H1 (cell line): ENCODE data around the gene PANX3. TPM values are rescaled to one million over a fixed set of nuclear protein-coding genes. Genes with fewer than 3 reads are reported as not detected.

Experiments
- CTCF ChIA-PET: fragments of 300-600 bp; sonication (Branson Sonifier 250); formaldehyde crosslinking; loops from one replicate; lab custom pipeline; 2021; ENCODE audit not compliant: partially characterized antibody; lab: Charles Lee
- POLR2A ChIA-PET: fragments of 300-600 bp; sonication (Branson Sonifier 250); formaldehyde crosslinking; loops from one replicate; lab custom pipeline; 2021; ENCODE audit warnings: inconsistent platforms; ENCODE audit not compliant: partially characterized antibody; lab: Charles Lee
- DNase-seq, 2 experiments: peaks; one replicate each; pipeline versions ENCODE4 v3.0.0 to v3.0.0-alpha.2; 2010 to 2022; ENCODE audit warnings: low spot score in 2 of 2, low read depth in 1 of 2, mixed read lengths in 1 of 2
- FAIRE-seq: peaks from 2 replicates; lab custom pipeline; 2011; peaks lifted over from hg19 to GRCh38; lab: Jason Lieb, UNC
- H2AFZ ChIP-seq: 2 replicates; pipeline ENCODE4 v1.8.1; 2012; ENCODE audit warnings: low read length, inconsistent platforms
- H2AK5ac ChIP-seq: 2 replicates; pipeline ENCODE4 v1.6.1; 2013; ENCODE audit warnings: low read depth, low read length
- H2BK120ac ChIP-seq: replicated peaks from 2 replicates; pipeline ENCODE3; 2013; ENCODE audit warnings: low read depth, low read length, inconsistent platforms
- H2BK12ac ChIP-seq: 2 replicates; pipeline ENCODE4 v1.6.1; 2013; ENCODE audit warnings: low read depth, low read length
- H2BK15ac ChIP-seq: 2 replicates; pipeline ENCODE4 v1.6.1; 2013; ENCODE audit warnings: low read length
- H2BK20ac ChIP-seq: 2 replicates; pipeline ENCODE4 v1.6.1; 2013; ENCODE audit warnings: low read length
- H2BK5ac ChIP-seq: 2 replicates; pipeline ENCODE4 v1.6.1; 2013; ENCODE audit warnings: low read depth, low read length
- H3K14ac ChIP-seq: 2 replicates; pipeline ENCODE4 v1.6.1; 2013; ENCODE audit warnings: inconsistent platforms; ENCODE audit not compliant: insufficient read length
- H3K18ac ChIP-seq: 2 replicates; pipeline ENCODE4 v1.6.1; 2013; ENCODE audit warnings: low read length; ENCODE audit errors: extremely low read depth
- H3K23ac ChIP-seq: 2 replicates; pipeline ENCODE4 v1.6.1; 2013; ENCODE audit warnings: inconsistent platforms; ENCODE audit not compliant: insufficient read length
- H3K23me2 ChIP-seq: 2 replicates; pipeline ENCODE4 v1.6.1; 2013; ENCODE audit warnings: low read depth, low read length
- H3K27ac ChIP-seq: 2 replicates; pipeline ENCODE4 v1.6.1; 2011; ENCODE audit warnings: low read depth, low read length, inconsistent platforms
- H3K27me3 ChIP-seq, 4 experiments: replicated peaks in 1 of 4; 1 replicate in 1 of 4; 2 replicates in 3 of 4; pipeline versions ENCODE4 v1.6.1 to v1.8.1; 2011 to 2013; ENCODE audit warnings: low read length in 3 of 4, mild to moderate bottlenecking in 3 of 4, inconsistent platforms in 2 of 4, mixed read lengths in 2 of 4, moderate library complexity in 1 of 4; ENCODE audit not compliant: control insufficient read depth in 3 of 4, insufficient read depth in 3 of 4; ENCODE audit errors: extremely low read depth in 1 of 4
- H3K36me3 ChIP-seq, 4 experiments: 2 replicates each; pipeline versions ENCODE4 v1.6.1 to v1.8.1; 2011 to 2013; ENCODE audit warnings: mild to moderate bottlenecking in 4 of 4, low read length in 3 of 4, moderate library complexity in 2 of 4, control low read depth in 1 of 4, inconsistent platforms in 1 of 4; ENCODE audit not compliant: insufficient read depth in 4 of 4, control insufficient read depth in 2 of 4
- H3K4ac ChIP-seq: replicated peaks from 2 replicates; pipeline ENCODE3; 2013; ENCODE audit warnings: low read length, low read depth, mixed read lengths, inconsistent platforms; ENCODE audit not compliant: insufficient read length
- H3K4me1 ChIP-seq, 4 experiments: replicated peaks in 1 of 4; 1 replicate in 1 of 4; 2 replicates in 3 of 4; pipeline versions ENCODE4 v1.6.1 to v1.8.1; 2011 to 2013; ENCODE audit warnings: low read length in 3 of 4, inconsistent platforms in 2 of 4, mixed read lengths in 1 of 4; ENCODE audit not compliant: insufficient read depth in 4 of 4, control insufficient read depth in 3 of 4
- H3K4me2 ChIP-seq, 2 experiments: 2 replicates each; pipeline versions ENCODE4 v1.6.1 to v1.8.1; 2011 to 2013; ENCODE audit warnings: low read depth in 2 of 2, low read length in 2 of 2, control low read depth in 1 of 2, inconsistent platforms in 1 of 2, mild to moderate bottlenecking in 1 of 2; ENCODE audit not compliant: insufficient read depth in 1 of 2
- H3K4me3 ChIP-seq, 4 experiments: fragments of 200-600, 300-600 bp in 1 of 4; sonication (generic), shearing (Covaris generic), sonication (Bioruptor Twin) in 1 of 4; 2 replicates each; pipeline versions ENCODE4 v1.5.1 to v1.8.1; 2011 to 2016; ENCODE audit warnings: low read length in 4 of 4, low read depth in 3 of 4, control low read depth in 2 of 4, inconsistent platforms in 2 of 4, mild to moderate bottlenecking in 2 of 4, mixed read lengths in 1 of 4, moderate library complexity in 1 of 4; ENCODE audit not compliant: insufficient read depth in 2 of 4; ENCODE audit errors: extremely low read depth in 1 of 4
- H3K56ac ChIP-seq: replicated peaks from 2 replicates; pipeline ENCODE3; 2013; ENCODE audit warnings: low read depth, mild to moderate bottlenecking, mixed read lengths, low read length, inconsistent platforms; ENCODE audit not compliant: insufficient read length
- H3K79me1 ChIP-seq: 2 replicates; pipeline ENCODE4 v1.6.1; 2013; ENCODE audit warnings: low read depth, low read length, control low read depth
- H3K79me2 ChIP-seq, 2 experiments: 2 replicates each; pipeline versions ENCODE4 v1.6.1 to v1.8.1; 2012 to 2013; ENCODE audit warnings: low read length in 2 of 2, mild to moderate bottlenecking in 2 of 2, inconsistent platforms in 1 of 2; ENCODE audit not compliant: insufficient read depth in 2 of 2, control insufficient read depth in 1 of 2
- H3K9ac ChIP-seq, 4 experiments: replicated peaks in 1 of 4; 1 replicate in 1 of 4; 2 replicates in 3 of 4; pipeline versions ENCODE4 v1.6.1 to v1.8.1; 2011 to 2013; ENCODE audit warnings: low read depth in 3 of 4, low read length in 3 of 4, control low read depth in 2 of 4, mild to moderate bottlenecking in 2 of 4, moderate library complexity in 2 of 4, inconsistent platforms in 1 of 4; ENCODE audit errors: extremely low read depth in 1 of 4
- H3K9me3 ChIP-seq, 2 experiments: 2 replicates each; pipeline versions ENCODE4 v1.6.1 to v1.8.1; 2012 to 2013; ENCODE audit warnings: mild to moderate bottlenecking in 2 of 2, moderate library complexity in 2 of 2, control low read depth in 1 of 2, inconsistent platforms in 1 of 2, low read depth in 1 of 2, low read length in 1 of 2, mixed read lengths in 1 of 2; ENCODE audit not compliant: insufficient read depth in 2 of 2
- H4K20me1 ChIP-seq, 2 experiments: replicated peaks in 1 of 2; 2 replicates each; pipeline versions ENCODE3 to v1.8.1; 2011 to 2013; ENCODE audit warnings: inconsistent platforms in 2 of 2, low read length in 2 of 2, mild to moderate bottlenecking in 1 of 2; ENCODE audit not compliant: insufficient read depth in 2 of 2, control insufficient read depth in 1 of 2
- H4K5ac ChIP-seq: 2 replicates; pipeline ENCODE4 v1.6.1; 2013; ENCODE audit warnings: low read length, low read depth, mixed read lengths, inconsistent platforms; ENCODE audit not compliant: insufficient read length
- H4K8ac ChIP-seq: 2 replicates; pipeline ENCODE4 v1.8.0; 2013; ENCODE audit warnings: mild to moderate bottlenecking, moderate library complexity, low read length, inconsistent platforms; ENCODE audit not compliant: insufficient read depth; ENCODE audit errors: extremely low read depth
- H4K91ac ChIP-seq: replicated peaks from 2 replicates; pipeline ENCODE3; 2013; ENCODE audit warnings: low read length, mixed read lengths, inconsistent platforms; ENCODE audit not compliant: insufficient read length
- BACH1 ChIP-seq: IDR thresholded peaks from 2 replicates; pipeline ENCODE4 v1.6.1; 2012; ENCODE audit warnings: low read length, improper control_type of control experiment
- FOSL1 ChIP-seq: IDR thresholded peaks from 2 replicates; pipeline ENCODE4 v1.6.1; 2011; ENCODE audit warnings: mild to moderate bottlenecking, low read depth, low read length, moderate library complexity; ENCODE audit not compliant: insufficient read depth
- KDM4A ChIP-seq: IDR thresholded peaks from one replicate; pipeline ENCODE4 v1.7.1; 2012; ENCODE audit warnings: low read depth, mild to moderate bottlenecking, moderate library complexity, low read length, inconsistent platforms; ENCODE audit not compliant: severe bottlenecking
- NANOG ChIP-seq: IDR thresholded peaks from 2 replicates; pipeline ENCODE4 v1.6.1; 2011; ENCODE audit warnings: low read length, low read depth, mild to moderate bottlenecking, inconsistent platforms; ENCODE audit not compliant: insufficient read depth, poor library complexity, severe bottlenecking
- POLR2A ChIP-seq, 2 experiments: IDR thresholded peaks; 1 replicate in 1 of 2; 2 replicates in 1 of 2; pipeline ENCODE4 v1.6.1; 2011; ENCODE audit warnings: low read depth in 2 of 2, low read length in 2 of 2, mild to moderate bottlenecking in 2 of 2; ENCODE audit errors: control extremely low read depth in 1 of 2
- RAD21 ChIP-seq, 2 experiments: IDR thresholded peaks in 1 of 2; conservative IDR thresholded peaks in 1 of 2; 2 replicates each; pipeline ENCODE4 v1.6.1; 2011; ENCODE audit warnings: low read depth in 2 of 2, low read length in 2 of 2, improper control_type of control experiment in 1 of 2, inconsistent platforms in 1 of 2, mild to moderate bottlenecking in 1 of 2, moderate library complexity in 1 of 2
- RBBP5 ChIP-seq: IDR thresholded peaks from 2 replicates; pipeline ENCODE4 v1.7.1; 2012; ENCODE audit warnings: low read depth, mild to moderate bottlenecking, inconsistent platforms, low read length, moderate library complexity, borderline replicate concordance
- SIN3A ChIP-seq, 2 experiments: IDR thresholded peaks in 1 of 2; conservative IDR thresholded peaks in 1 of 2; 2 replicates each; pipeline ENCODE4 v1.6.1; 2011 to 2012; ENCODE audit warnings: low read length in 2 of 2, improper control_type of control experiment in 1 of 2, low read depth in 1 of 2, mild to moderate bottlenecking in 1 of 2
- SP2 ChIP-seq: IDR thresholded peaks from 2 replicates; pipeline ENCODE4 v1.6.1; 2012; ENCODE audit warnings: mild to moderate bottlenecking, low read length, inconsistent platforms
- SP4 ChIP-seq: IDR thresholded peaks from 2 replicates; pipeline ENCODE4 v1.6.1; 2012; ENCODE audit warnings: low read length, inconsistent platforms
- YY1 ChIP-seq: IDR thresholded peaks from 2 replicates; pipeline ENCODE4 v1.6.1; 2011; ENCODE audit warnings: low read depth, mild to moderate bottlenecking, low read length
- WGBS, 2 experiments: shearing (Covaris generic) in 1 of 2; methylation state at CpG; one replicate each; pipeline versions ENCODE4 v1.1.6 to v1.1.7; 2013 to 2015; ENCODE audit warnings: low lambda C conversion rate in 2 of 2, mixed read lengths in 2 of 2, inconsistent platforms in 1 of 2, low coverage in 1 of 2, missing lambda C conversion rate in 1 of 2; ENCODE audit not compliant: insufficient replicate concordance in 2 of 2, insufficient coverage in 1 of 2, insufficient read length in 1 of 2; ENCODE audit errors: extremely low coverage in 1 of 2, missing lambda C conversion rate in 1 of 2; 5-methylcytosine and 5-hydroxymethylcytosine counted together
- polyA plus RNA-seq, 7 experiments: library from polyadenylated mRNA; depleted of rRNA in 3 of 7; stranded (reverse) in 5 of 7; unstranded in 2 of 7; fragments of >200 nt in 5 of 7; fragments of 200-250 nt in 2 of 7; gene quantifications; 1 replicate in 5 of 7; 2 replicates in 1 of 7; 4 replicates in 1 of 7; pipeline versions ENCODE4 v1.2.1 to v1.2.3, GENCODE V29; 2011 to 2013; ENCODE audit warnings: missing spikeins in 2 of 7, mixed read lengths in 2 of 7
- total RNA-seq: library from RNA; stranded (reverse); fragmentation: NEBNext Ultra II Directional; extraction: Animal tissue kit (Norgen Biotek cat#: 25700); gene quantifications from 2 replicates; pipeline ENCODE4 v1.2.1, GENCODE V29; 2021

The PANX3 gene
- total and polyA plus RNA-seq, 2 of the 8 experiments (the other 6 are each of a cell fraction or from before 2014, with no cell fraction given) = not detected

- Histone ChIP-seq H3K27me3 (no peaks in the 10 kb centered on the region), H3K18ac (no peak overlapping the region), H2BK20ac (no peak overlapping the region), H3K36me3 (peaks cover 13 to 69% (median 46%) of the 10 kb centered on the region in 4 experiments), H3K4ac (no peak overlapping the region), H3K79me2 (peaks cover 0 to 17% of the 10 kb centered on the region in 2 experiments), H2BK15ac (no peak overlapping the region), H4K20me1 (peaks cover 0 to 5% of the 10 kb centered on the region in 2 experiments), H3K4me1 (peaks cover 0 to 2% (median under 1%) of the 10 kb centered on the region in 4 experiments; a peak in 2 of 7 replicates), H2BK5ac (no peak overlapping the region), H3K14ac (no peak overlapping the region), H2AFZ (no peak overlapping the region), H2AK5ac (no peak overlapping the region), H3K79me1 (no peaks in the 10 kb centered on the region), H2BK120ac (no peak overlapping the region), H3K56ac (no peak overlapping the region), H4K5ac (no peak overlapping the region), H3K23ac (no peak overlapping the region), H3K9me3 (no peaks in the 10 kb centered on the region), H4K8ac (no peak overlapping the region), H3K23me2 (peaks cover under 1% of the 10 kb centered on the region), H3K4me2 (no peak overlapping the region), H2BK12ac (no peak overlapping the region), H3K9ac (no peak overlapping the region), H3K27ac (no peak overlapping the region), H4K91ac (no peak overlapping the region), H3K4me3 (no peak overlapping the region)
- FAIRE-seq (no peak), DNase-seq (no peak)
- 93% methylated on average over 5 of the region's 5 CpGs; no CpG with 5 or more reads in 1 of the 2 experiments for WGBS, 2 experiments
- POLR2A ChIA-PET = no interaction called here
- no peak for TF ChIP-seq FOSL1
- no peak for TF ChIP-seq POLR2A (IDR thresholded peaks at IDR 0.05; ENCODE audit: control extremely low read depth in 1 of 2, low read depth in 2 of 2, low read length in 2 of 2)
- no peak for TF ChIP-seq YY1
- TF ChIP-seq SIN3A (conservative IDR thresholded peaks at IDR 0.05 in 1 of 2, IDR thresholded peaks at IDR 0.05 in 1 of 2; ENCODE audit: low read depth in 1 of 2, low read length in 2 of 2) = no peak
- no peak for TF ChIP-seq KDM4A
- TF ChIP-seq BACH1 = no peak
- TF ChIP-seq RAD21 (IDR thresholded peaks at IDR 0.05 in 1 of 2, conservative IDR thresholded peaks at IDR 0.05 in 1 of 2; ENCODE audit: low read depth in 2 of 2, low read length in 2 of 2) = no peak
- no peak for TF ChIP-seq SP2
- TF ChIP-seq SP4 = no peak
- TF ChIP-seq NANOG = no peak
- TF ChIP-seq RBBP5 = no peak
- CTCF ChIA-PET = interaction anchor here (0.6 to 1.3 kb wide), 4 partner anchors 10 to 135 kb away, joined by 3 to 5 read pairs (median 4); no protein-coding TSS in a partner anchor
These were observed 16.3 kb downstream of the PANX3 start for GRCh38 chr11:124627546-124627945.
